ENCODE measurements around the gene MYOZ3.

GRCh38 chr5:150630016-150630415, 31.0 kb upstream of the MYOZ3 start:
- TF ChIP-seq CTCF (IDR thresholded peaks at IDR 0.05) (no peak), POLR2A (IDR thresholded peaks at IDR 0.05) (no peak)

All from lower leg skin (tissue), 3 donors.